Effector CD8-positive, alpha-beta T cell (primary cell): ENCODE measurements around the gene CRYAA.

Experiments
- DNase-seq: peaks from one replicate; lab custom pipeline; 2025; lab: John Stamatoyannopoulos, UW

The CRYAA gene

DNA sequence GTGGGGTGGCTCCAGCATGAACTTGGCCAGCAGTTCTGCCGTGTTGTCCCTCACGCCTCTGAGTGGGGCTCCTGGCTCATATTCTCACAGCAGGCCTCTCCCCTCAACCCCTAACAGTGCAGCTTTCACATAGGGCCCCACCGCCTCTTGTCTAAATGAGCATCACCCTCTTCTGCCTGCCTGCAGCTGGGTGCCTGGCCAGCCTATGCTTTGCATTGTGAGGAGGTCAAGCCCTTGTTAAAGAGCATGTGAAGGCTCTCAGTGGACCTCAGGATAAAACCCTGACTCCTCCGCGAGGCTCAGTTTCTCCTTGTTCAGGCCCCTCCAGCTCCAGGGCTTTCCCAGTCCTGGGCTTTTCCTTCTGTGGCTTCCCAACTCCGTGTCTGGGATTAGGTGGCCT is 34.8 kb downstream of the CRYAA start:
- no peak for DNase-seq

DNA sequence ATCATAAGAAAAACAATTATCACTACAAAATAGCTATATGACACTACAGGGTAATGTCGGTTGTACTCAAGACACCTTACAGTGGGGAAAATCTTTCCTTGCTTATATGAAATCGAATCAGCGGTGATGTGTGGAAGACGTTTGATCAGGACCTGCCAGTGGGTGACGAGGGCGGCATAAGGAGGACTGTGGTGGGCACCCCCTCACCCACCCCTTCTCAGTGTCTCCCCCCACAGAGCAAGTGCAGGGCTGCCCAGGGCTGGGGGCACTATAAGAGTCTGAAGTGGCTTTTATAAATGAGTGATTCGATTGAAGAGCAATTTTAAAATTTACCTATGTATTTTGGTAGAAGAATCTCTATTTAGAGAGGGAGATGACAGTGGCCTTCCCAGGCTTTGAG is 35.8 kb downstream of the CRYAA start:
- DNase-seq: no peak

DNA sequence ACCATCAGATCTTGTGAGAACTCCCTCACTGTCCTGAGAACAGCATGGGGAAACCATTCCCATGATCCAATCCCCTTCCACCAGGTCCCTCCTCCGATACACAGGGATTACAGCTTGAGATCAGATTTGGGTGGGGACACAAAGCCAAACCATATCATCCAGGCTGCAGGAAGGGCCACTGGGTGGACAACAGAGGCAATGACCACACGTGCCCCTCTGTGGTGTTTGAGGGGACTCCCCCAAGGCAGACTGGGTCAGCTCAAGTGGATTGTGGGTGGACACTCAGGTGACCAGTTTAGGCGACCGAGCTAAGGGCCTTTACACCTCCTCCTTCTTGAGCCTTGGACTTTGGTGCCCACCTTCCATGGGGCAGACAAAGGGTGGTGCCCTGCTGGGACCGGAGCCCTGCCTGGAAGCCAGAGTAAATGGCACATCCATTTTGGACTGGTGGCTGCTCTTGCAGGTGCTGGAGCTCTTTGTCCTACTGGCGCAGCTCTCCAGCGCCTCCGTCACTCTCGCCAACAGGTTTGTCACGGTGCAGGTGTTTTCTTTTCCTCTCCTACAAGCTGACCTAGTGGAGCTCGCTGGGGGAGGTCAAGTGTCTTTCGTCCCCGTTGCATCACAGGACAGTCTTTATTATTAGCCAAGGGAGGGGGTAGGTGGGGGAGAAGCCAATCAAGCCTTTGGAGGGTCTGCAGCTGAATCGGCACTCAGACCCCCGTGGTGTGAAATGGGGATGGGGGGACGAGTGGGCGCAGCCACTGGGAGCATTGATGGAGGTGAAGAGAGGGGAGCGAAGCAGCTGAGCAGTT is 37.6 kb downstream of the CRYAA start:
- no peak for DNase-seq

DNA sequence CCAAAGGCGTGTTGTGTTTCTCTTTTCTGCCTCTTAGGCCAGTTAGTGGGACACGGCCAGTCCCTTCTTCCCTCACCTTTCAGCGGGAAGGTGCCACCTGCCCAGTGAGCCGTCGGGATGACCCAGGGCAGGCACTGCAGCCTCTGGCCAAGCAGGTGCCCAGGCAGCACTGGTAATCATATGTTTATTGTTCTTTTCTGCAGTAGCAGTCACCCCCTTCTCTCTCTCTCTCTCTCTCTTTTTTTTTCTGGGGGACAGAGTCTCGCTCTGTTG is 38.2 kb downstream of the CRYAA start:
- no peak for DNase-seq

DNA sequence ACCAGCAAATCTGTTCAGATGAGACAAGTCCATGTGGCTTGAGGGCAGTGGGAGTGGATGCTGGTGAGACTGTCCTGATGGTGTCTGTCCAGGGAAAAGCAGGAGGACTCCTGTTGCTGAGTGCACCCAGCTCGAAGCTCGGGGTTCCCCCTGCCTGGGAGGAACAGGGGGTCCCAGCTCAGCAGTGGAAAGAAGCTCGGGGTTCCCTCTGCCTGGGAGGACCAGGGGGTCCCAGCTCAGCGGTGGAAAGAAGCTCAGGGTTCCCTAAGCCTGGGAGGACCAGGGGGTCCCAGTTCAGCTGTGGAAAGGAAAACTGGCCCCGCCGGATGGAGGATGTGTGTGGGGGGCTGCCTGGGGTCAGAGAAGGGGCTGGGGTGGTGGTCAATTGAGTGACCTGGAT is 39.1 kb downstream of the CRYAA start:
- DNase-seq: no peak

DNA sequence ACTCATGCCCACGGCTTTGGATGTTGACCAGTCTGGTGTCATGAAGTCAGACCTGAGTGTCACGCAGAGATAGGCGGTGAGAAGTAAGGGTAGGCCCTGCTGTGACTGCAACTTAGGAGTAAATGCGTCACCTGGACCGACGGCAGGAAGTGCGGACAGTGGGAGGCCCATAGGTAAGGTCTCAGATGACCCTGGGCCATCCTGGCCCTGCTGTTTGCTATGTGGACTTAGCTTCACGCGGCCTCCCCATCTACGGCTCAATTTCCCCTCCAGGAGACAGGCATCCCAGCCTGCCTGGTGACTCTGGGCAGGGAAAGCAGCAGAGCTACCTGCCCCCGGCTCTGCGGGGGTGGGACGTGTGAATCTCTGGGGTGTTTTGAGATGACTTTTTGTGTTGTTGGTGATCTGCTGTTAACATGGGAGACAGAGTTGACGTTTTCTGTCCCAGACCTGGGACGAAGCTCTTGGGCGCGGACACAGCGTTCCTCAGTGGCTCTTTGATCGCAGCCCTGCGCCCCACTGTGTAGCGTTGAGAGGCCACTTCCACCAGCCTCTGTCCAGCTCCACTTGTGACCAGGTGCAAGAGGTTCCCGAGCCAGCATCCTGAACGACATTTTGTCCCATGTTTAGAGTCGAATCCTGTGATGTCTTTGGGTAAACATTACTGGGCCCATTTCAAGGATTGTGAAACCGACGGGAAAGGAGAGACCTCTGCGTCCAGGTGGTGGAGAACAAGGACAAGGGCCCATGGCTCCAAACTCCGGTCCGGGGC is 39.9 kb downstream of the CRYAA start:
- no peak for DNase-seq

DNA sequence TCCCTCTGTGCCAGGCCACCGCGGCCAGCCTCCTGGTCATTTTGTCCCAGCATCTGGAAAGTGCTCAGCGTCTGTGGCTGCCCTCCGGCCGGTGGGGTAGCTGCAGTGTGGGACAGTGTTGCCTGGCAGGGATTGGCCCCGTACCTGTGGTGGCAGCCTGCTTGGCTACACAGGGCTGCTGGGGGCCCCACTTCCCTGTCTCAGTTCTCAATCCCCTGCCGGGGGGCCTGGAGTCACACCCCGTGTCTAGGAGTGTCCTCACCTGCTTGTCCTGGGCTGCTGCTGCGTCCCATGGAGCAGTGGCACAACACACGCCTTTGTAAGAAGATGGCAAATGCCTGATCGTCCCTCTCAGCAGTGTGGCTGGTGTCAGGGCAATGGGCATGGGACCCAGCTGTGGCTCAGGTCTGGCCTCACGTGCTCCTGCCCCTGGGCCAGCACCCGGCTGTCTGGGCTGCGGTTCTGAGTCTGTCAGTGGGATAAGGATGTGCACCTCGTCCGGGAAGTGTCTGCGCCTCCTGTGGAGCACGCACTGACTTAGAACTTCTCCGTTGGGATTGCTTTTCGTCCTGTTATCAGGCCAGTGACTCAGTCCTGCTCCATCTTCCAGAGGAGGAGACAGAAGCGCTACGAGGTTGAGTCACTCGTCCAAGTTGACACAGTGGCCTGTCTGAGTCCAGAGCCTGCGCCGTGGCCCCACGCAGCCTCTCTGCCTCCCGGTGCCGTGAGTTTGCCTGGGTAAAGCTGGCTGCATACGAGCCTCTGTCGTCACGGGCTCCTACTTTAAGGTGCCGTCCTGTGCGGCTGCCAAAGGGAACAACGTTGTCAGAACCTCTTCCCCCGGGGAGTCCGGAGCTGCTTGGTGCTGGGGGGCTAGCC is 41.0 kb downstream of the CRYAA start:
- DNase-seq: no peak

DNA sequence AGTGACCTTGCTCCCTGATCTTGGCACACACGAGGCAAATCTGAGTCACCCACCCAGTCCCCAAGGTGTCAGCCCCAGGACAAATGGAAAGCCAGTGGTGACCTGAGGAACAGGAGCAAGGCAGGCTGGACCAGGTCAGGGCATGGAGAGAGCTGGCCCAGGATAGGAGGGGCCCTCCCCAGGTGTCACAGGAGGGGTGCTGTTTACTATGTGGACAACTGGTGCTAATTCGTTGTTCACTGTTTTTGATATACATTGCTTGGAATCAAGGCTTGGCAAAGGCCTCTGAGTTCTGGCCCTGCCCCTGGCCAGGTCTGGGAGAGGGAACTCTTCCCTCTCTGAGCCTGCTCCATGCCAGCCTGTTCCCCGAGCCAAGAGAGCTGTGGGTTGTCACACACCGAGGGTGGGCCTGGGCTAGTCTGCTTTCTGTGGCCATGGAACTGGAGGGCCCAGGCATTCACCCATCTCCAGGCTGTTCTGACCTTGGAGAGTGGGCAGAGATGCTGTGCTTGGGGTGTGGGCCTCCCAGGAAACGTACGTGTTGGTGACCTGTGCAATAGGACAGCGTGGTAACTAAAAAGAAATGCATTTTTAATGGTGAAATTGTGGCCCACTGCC is 41.8 kb downstream of the CRYAA start:
- no peak for DNase-seq

DNA sequence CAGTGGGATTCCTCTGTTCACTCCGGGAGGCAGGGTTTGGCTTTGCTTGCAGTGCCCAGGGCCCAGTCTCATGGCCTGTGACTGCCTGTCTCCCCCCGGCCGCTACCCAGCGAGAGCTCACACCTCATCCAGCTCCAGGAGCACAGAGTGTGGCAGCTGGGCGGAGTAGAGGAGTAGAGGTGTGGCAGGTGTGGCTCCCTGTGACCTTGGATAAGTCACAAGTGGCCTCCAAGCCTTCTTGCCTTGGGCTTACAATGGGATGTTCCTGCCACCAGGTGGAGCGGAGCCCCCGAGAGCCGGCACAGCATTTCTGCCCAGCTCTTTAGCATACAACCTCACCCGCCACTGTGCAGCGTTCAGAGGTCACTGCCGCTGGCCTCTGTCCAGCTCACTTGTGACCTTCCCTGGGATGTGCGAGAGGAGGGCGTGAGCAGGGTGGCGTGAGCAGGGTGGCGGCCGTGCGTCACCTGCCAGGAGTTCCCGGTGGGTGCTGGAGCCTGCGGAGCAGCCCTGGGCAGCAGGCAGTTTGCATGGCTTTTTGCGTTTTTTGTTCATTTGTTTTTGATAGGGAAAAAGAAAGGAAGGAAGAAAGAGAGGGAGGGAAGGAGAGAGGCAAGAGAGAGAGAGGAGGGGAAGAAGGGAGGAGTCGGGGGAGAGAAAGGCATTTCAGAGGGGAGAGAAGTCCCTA is 42.4 kb downstream of the CRYAA start:
- no peak for DNase-seq

DNA sequence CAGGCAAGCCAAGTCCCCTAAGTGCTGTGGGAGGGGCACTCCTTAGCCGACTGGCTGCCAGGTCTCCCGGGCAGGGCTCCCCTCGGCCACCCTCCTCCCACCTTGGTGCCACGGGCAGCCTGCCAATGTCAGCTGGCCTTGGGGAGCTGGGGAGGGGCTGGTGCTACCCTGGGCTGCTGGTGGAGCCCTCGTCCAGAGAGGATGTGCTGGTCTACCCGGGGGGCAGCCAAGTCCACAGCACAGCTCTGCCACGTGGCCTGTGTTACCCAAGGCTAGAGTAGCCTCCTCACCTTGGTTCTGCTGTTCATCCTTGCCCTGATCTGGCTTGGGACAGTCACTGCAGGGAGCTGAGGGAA is 42.9 kb downstream of the CRYAA start:
- DNase-seq: no peak
